HEK293 (cell line): ENCODE measurements around the gene STPG2.

Experiments used
- CTCF ChIA-PET: fragments of 350-600 bp; formaldehyde crosslinking; extraction: SDS; loops from one replicate; lab custom pipeline; 2021; ENCODE audit warnings: antibody characterized with exemption; lab: Yijun Ruan, JAX
- POLR2A ChIA-PET: fragments of 300-600 bp; formaldehyde crosslinking; extraction: SDS; loops from one replicate; lab custom pipeline; 2020; ENCODE audit warnings: antibody characterized with exemption, inconsistent platforms; lab: Yijun Ruan, JAX
- H3K27ac ChIP-seq: fragments of 200-500 bp; sonication (Bioruptor generic); 2 replicates; pipeline ENCODE4 v1.5.1; 2014; ENCODE audit warnings: low read depth, low read length, control low read depth, inconsistent platforms; ENCODE audit errors: extremely low read depth
- H3K36me3 ChIP-seq, 2 experiments: fragments of 200-500 bp in 1 of 2; sonication (Bioruptor generic) in 1 of 2; 1 replicate in 1 of 2; 2 replicates in 1 of 2; pipeline ENCODE4 v1.5.1; 2014 to 2017; ENCODE audit warnings: inconsistent platforms in 2 of 2, low read length in 2 of 2; ENCODE audit not compliant: control insufficient read depth in 2 of 2, insufficient read depth in 1 of 2
- H3K4me1 ChIP-seq: fragments of 200-500 bp; sonication (Bioruptor generic); 2 replicates; pipeline ENCODE4 v1.5.1; 2014; ENCODE audit warnings: mild to moderate bottlenecking, low read length, inconsistent platforms; ENCODE audit not compliant: control insufficient read depth, insufficient read depth
- H3K4me3 ChIP-seq: 2 replicates; pipeline ENCODE4 v1.5.1; 2011; ENCODE audit warnings: low read depth, mild to moderate bottlenecking, control low read depth, low read length, moderate library complexity
- H3K9me3 ChIP-seq: fragments of 200-500 bp; sonication (Bioruptor generic); 2 replicates; pipeline ENCODE4 v1.5.1; 2014; ENCODE audit warnings: low read depth, low read length, inconsistent platforms; ENCODE audit not compliant: control insufficient read depth, insufficient read depth
- BCL11B ChIP-seq: fragments of 450-650 bp; formaldehyde crosslinking; IDR thresholded peaks from 2 replicates; pipeline ENCODE4 v1.5.1; 2016; ENCODE audit warnings: low read depth, missing biosample characterization, missing genetic modification characterization
- EGR2 ChIP-seq: fragments of 450-650 bp; formaldehyde crosslinking; IDR thresholded peaks from 2 replicates; pipeline ENCODE4 v1.5.1; 2016; ENCODE audit warnings: low read depth, missing biosample characterization, missing genetic modification characterization
- GLI2 ChIP-seq: fragments of 450-650 bp; formaldehyde crosslinking; IDR thresholded peaks from 2 replicates; pipeline ENCODE4; 2017; ENCODE audit warnings: missing biosample characterization, missing genetic modification characterization, low read depth, borderline replicate concordance
- GLI4 ChIP-seq: fragments of 450-650 bp; formaldehyde crosslinking; IDR thresholded peaks from 2 replicates; pipeline ENCODE4 v1.5.1; 2016; ENCODE audit warnings: missing biosample characterization, missing genetic modification characterization
- GLIS2 ChIP-seq: fragments of 450-650 bp; formaldehyde crosslinking; IDR thresholded peaks from 2 replicates; pipeline ENCODE4 v1.5.1; 2016; ENCODE audit warnings: missing biosample characterization, missing genetic modification characterization
- HOXC10 ChIP-seq: sonication (generic); formaldehyde crosslinking; IDR thresholded peaks from 2 replicates; pipeline ENCODE4 v1.8.1; 2023; ENCODE audit warnings: mild to moderate bottlenecking, missing genetic modification reagents
- PRDM6 ChIP-seq: fragments of 450-650 bp; formaldehyde crosslinking; IDR thresholded peaks from 2 replicates; pipeline ENCODE4 v1.5.1; 2017; ENCODE audit warnings: missing biosample characterization, missing genetic modification characterization
- RBAK ChIP-seq: fragments of 450-650 bp; formaldehyde crosslinking; IDR thresholded peaks from 2 replicates; pipeline ENCODE4 v1.5.1; 2016; ENCODE audit warnings: missing biosample characterization, missing genetic modification characterization
- SP7 ChIP-seq: fragments of 450-650 bp; formaldehyde crosslinking; IDR thresholded peaks from 2 replicates; pipeline ENCODE4 v1.5.1; 2016; ENCODE audit warnings: missing biosample characterization, missing genetic modification characterization
- YY1 ChIP-seq: fragments of 450-650 bp; formaldehyde crosslinking; IDR thresholded peaks from 2 replicates; pipeline ENCODE4 v1.5.1; 2018; ENCODE audit warnings: missing biosample characterization, missing genetic modification characterization
- ZBTB1 ChIP-seq: fragments of 450-650 bp; formaldehyde crosslinking; IDR thresholded peaks from 2 replicates; pipeline ENCODE4 v1.5.1; 2016; ENCODE audit warnings: missing biosample characterization, missing genetic modification characterization
- ZBTB20 ChIP-seq: fragments of 450-650 bp; formaldehyde crosslinking; IDR thresholded peaks from 2 replicates; pipeline ENCODE4 v1.5.1; 2016; ENCODE audit warnings: missing biosample characterization, missing genetic modification characterization
- ZBTB48 ChIP-seq: fragments of 450-650 bp; formaldehyde crosslinking; IDR thresholded peaks from 2 replicates; pipeline ENCODE4 v1.5.1; 2016; ENCODE audit warnings: missing biosample characterization, missing genetic modification characterization
- ZBTB7A ChIP-seq: fragments of 450-650 bp; formaldehyde crosslinking; IDR thresholded peaks from 2 replicates; pipeline ENCODE4 v1.5.1; 2016; ENCODE audit warnings: low read depth, missing biosample characterization, missing genetic modification characterization
- ZBTB8A ChIP-seq: fragments of 450-650 bp; formaldehyde crosslinking; IDR thresholded peaks from 2 replicates; pipeline ENCODE4 v1.5.1; 2016; ENCODE audit warnings: missing biosample characterization, missing genetic modification characterization
- ZNF114 ChIP-seq: fragments of 450-650 bp; formaldehyde crosslinking; IDR thresholded peaks from 2 replicates; pipeline ENCODE4 v1.5.0; 2017; ENCODE audit warnings: missing biosample characterization, missing genetic modification characterization
- ZNF155 ChIP-seq: fragments of 450-650 bp; formaldehyde crosslinking; IDR thresholded peaks from 2 replicates; pipeline ENCODE4 v1.5.1; 2016; ENCODE audit warnings: missing biosample characterization, missing genetic modification characterization
- ZNF169 ChIP-seq: fragments of 450-650 bp; formaldehyde crosslinking; IDR thresholded peaks from 2 replicates; pipeline ENCODE4 v1.5.1; 2016; ENCODE audit warnings: missing biosample characterization, missing genetic modification characterization
- ZNF175 ChIP-seq: fragments of 450-650 bp; formaldehyde crosslinking; IDR thresholded peaks from 2 replicates; pipeline ENCODE4 v1.5.1; 2016; ENCODE audit warnings: missing biosample characterization, missing genetic modification characterization
- ZNF19 ChIP-seq: fragments of 450-650 bp; formaldehyde crosslinking; IDR thresholded peaks from 2 replicates; pipeline ENCODE4; 2016; ENCODE audit warnings: missing biosample characterization, missing genetic modification characterization, low read depth
- ZNF214 ChIP-seq: fragments of 450-650 bp; formaldehyde crosslinking; IDR thresholded peaks from 2 replicates; pipeline ENCODE4 v1.5.1; 2017; ENCODE audit warnings: missing biosample characterization, mild to moderate bottlenecking, missing genetic modification characterization, borderline replicate concordance
- ZNF37A ChIP-seq: fragments of 450-650 bp; IDR thresholded peaks from 2 replicates; pipeline ENCODE4 v1.5.1; 2018; ENCODE audit warnings: missing biosample characterization, missing genetic modification characterization
- ZNF394 ChIP-seq: fragments of 450-650 bp; formaldehyde crosslinking; IDR thresholded peaks from 2 replicates; pipeline ENCODE4 v1.5.1; 2016; ENCODE audit warnings: missing biosample characterization, missing genetic modification characterization, mild to moderate bottlenecking, moderate library complexity, borderline replicate concordance
- ZNF404 ChIP-seq: fragments of 450-650 bp; formaldehyde crosslinking; IDR thresholded peaks from 2 replicates; pipeline ENCODE4 v1.5.1; 2017; ENCODE audit warnings: missing biosample characterization, missing genetic modification characterization
- ZNF426 ChIP-seq: fragments of 450-650 bp; formaldehyde crosslinking; IDR thresholded peaks from 2 replicates; pipeline ENCODE4 v1.5.1; 2017; ENCODE audit warnings: missing biosample characterization, missing genetic modification characterization, mild to moderate bottlenecking, inconsistent platforms, moderate library complexity
- ZNF555 ChIP-seq: fragments of 450-650 bp; formaldehyde crosslinking; conservative IDR thresholded peaks from 2 replicates; pipeline ENCODE4 v1.5.1; 2017; ENCODE audit warnings: missing biosample characterization, mild to moderate bottlenecking, missing genetic modification characterization, inconsistent platforms
- ZNF596 ChIP-seq: fragments of 450-650 bp; IDR thresholded peaks from 2 replicates; pipeline ENCODE4 v1.5.0; 2018; ENCODE audit warnings: missing biosample characterization, mild to moderate bottlenecking, missing genetic modification characterization, moderate library complexity
- ZNF658 ChIP-seq: fragments of 450-650 bp; formaldehyde crosslinking; IDR thresholded peaks from 2 replicates; pipeline ENCODE4; 2016; ENCODE audit warnings: missing biosample characterization, missing genetic modification characterization
- ZNF670 ChIP-seq: fragments of 450-650 bp; formaldehyde crosslinking; IDR thresholded peaks from 2 replicates; pipeline ENCODE4 v1.5.1; 2016; ENCODE audit warnings: missing biosample characterization, missing genetic modification characterization, low read depth
- ZNF704 ChIP-seq: fragments of 450-650 bp; formaldehyde crosslinking; IDR thresholded peaks from 2 replicates; pipeline ENCODE4 v1.5.1; 2016; ENCODE audit warnings: missing biosample characterization, missing genetic modification characterization
- ZNF707 ChIP-seq: fragments of 450-650 bp; formaldehyde crosslinking; IDR thresholded peaks from 2 replicates; pipeline ENCODE4 v1.5.1; 2016; ENCODE audit warnings: missing biosample characterization, missing genetic modification characterization
- ZNF792 ChIP-seq: fragments of 450-650 bp; formaldehyde crosslinking; IDR thresholded peaks from 2 replicates; pipeline ENCODE4 v1.5.1; 2016; ENCODE audit warnings: missing biosample characterization, missing genetic modification characterization
- ZNF830 ChIP-seq: fragments of 450-650 bp; IDR thresholded peaks from 2 replicates; pipeline ENCODE4 v1.5.0; 2018; ENCODE audit warnings: missing biosample characterization, missing genetic modification characterization, low read depth, mild to moderate bottlenecking, moderate library complexity
- TF ChIP-seq, protein P1 (sequence below): fragments of 450-650 bp; formaldehyde crosslinking; IDR thresholded peaks from 2 replicates; pipeline ENCODE4 v1.5.1; 2017; ENCODE audit warnings: missing biosample characterization, missing genetic modification characterization

STPG2 gene

GRCh38 chr4:97624204-97624603 lies 519.1 kb downstream of the STPG2 start:
- TF ChIP-seq GLIS2 (tag by site-specific recombination), result no peak
- no peak for TF ChIP-seq ZNF596
- no peak for TF ChIP-seq GLI2 (tag by site-specific recombination)
- TF ChIP-seq ZNF175 (tag by site-specific recombination), result no peak
- TF ChIP-seq ZBTB48 (tag by site-specific recombination), result no peak
- no peak for TF ChIP-seq HOXC10 (CRISPR knock-in tag)
- TF ChIP-seq ZNF114 (tag by site-specific recombination), result no peak
- TF ChIP-seq ZNF555 (tag by site-specific recombination), result no peak
- TF ChIP-seq PRDM6 (tag by site-specific recombination), result no peak
- TF ChIP-seq ZNF670 (tag by site-specific recombination), result no peak
- TF ChIP-seq ZNF426 (tag by site-specific recombination), result no peak
- TF ChIP-seq ZNF404 (tag by site-specific recombination), result no peak
- TF ChIP-seq EGR2 (tag by site-specific recombination), result no peak
- no peak for TF ChIP-seq ZNF394 (tag by site-specific recombination)
- TF ChIP-seq ZNF707 (tag by site-specific recombination), result no peak
- TF ChIP-seq ZBTB8A (tag by site-specific recombination), result no peak
- no peak for TF ChIP-seq ZNF830 (tag by site-specific recombination)
- no peak for TF ChIP-seq ZBTB1 (tag by site-specific recombination)
- TF ChIP-seq ZNF155 (tag by site-specific recombination), result no peak
- H3K27ac ChIP-seq, result no peak overlapping the region
- no peaks in the 10 kb centered on the region for H3K9me3 ChIP-seq
- H3K36me3 ChIP-seq, result no peaks in the 10 kb centered on the region
- ChIA-PET CTCF (no interaction called here), POLR2A (no interaction called here)
- no peaks in the 10 kb centered on the region for H3K4me1 ChIP-seq
- H3K4me3 ChIP-seq, result no peak overlapping the region

DNA sequence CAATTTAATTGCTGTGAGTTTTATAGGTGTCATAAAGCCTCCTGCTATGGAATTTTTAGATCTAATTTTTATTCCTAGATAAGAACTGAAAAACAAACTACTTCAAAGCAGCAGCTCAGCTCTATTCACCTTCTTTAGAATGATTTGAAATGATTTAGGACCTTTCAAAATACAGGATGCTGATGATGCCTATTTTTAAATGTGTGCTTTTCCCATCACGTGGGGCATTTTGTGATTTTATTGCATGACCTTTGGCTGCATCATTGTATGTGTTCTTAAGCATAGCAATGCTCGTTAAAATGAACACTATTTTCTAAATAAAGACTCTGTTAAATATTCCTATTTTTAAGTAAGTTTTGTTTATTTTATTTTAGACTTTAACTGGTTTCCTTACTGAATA lies 537.3 kb downstream of the STPG2 start:
- no peak overlapping the region for H3K27ac ChIP-seq
- CTCF ChIA-PET, result no interaction called here

GRCh38 chr4:97593248-97593647 lies 550.0 kb downstream of the STPG2 start:
- Histone ChIP-seq H3K4me1 (no peaks in the 10 kb centered on the region), H3K36me3 (no peaks in the 10 kb centered on the region), H3K9me3 (no peaks in the 10 kb centered on the region), H3K27ac (no peak overlapping the region), H3K4me3 (no peak overlapping the region)
- ChIA-PET CTCF (no interaction called here), POLR2A (no interaction called here)
- TF ChIP-seq ZBTB20 (tag by site-specific recombination) (no peak), RBAK (no peak), YY1 (no peak), ZNF114 (tag by site-specific recombination) (no peak), GLI4 (tag by site-specific recombination) (no peak), ZNF704 (tag by site-specific recombination) (no peak), SP7 (tag by site-specific recombination) (no peak), BCL11B (no peak), ZBTB7A (tag by site-specific recombination) (no peak)
- TF ChIP-seq, protein P1, sequence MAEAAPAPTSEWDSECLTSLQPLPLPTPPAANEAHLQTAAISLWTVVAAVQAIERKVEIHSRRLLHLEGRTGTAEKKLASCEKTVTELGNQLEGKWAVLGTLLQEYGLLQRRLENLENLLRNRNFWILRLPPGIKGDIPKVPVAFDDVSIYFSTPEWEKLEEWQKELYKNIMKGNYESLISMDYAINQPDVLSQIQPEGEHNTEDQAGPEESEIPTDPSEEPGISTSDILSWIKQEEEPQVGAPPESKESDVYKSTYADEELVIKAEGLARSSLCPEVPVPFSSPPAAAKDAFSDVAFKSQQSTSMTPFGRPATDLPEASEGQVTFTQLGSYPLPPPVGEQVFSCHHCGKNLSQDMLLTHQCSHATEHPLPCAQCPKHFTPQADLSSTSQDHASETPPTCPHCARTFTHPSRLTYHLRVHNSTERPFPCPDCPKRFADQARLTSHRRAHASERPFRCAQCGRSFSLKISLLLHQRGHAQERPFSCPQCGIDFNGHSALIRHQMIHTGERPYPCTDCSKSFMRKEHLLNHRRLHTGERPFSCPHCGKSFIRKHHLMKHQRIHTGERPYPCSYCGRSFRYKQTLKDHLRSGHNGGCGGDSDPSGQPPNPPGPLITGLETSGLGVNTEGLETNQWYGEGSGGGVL (tag by site-specific recombination), result no peak

More for the DNA sequence above, 537.3 kb downstream of the STPG2 start:
- no peaks in the 10 kb centered on the region for H3K9me3 ChIP-seq
- POLR2A ChIA-PET, result no interaction called here
- H3K4me1 ChIP-seq, result no peaks in the 10 kb centered on the region
- H3K36me3 ChIP-seq, result no peaks in the 10 kb centered on the region
- no peak overlapping the region for H3K4me3 ChIP-seq
- TF ChIP-seq ZNF169, result no peak
- no peak for TF ChIP-seq ZNF658
- no peak for TF ChIP-seq ZNF792 (tag by site-specific recombination)
- no peak for TF ChIP-seq ZNF37A (tag by site-specific recombination)
- no peak for TF ChIP-seq HOXC10 (CRISPR knock-in tag)
- no peak for TF ChIP-seq BCL11B
- no peak for TF ChIP-seq YY1
- no peak for TF ChIP-seq ZNF214
- no peak for TF ChIP-seq ZNF19 (tag by site-specific recombination)
